MM.1S (cell line): ENCODE results near the gene EML6.

Experiments
- CTCF ChIP-seq: fragments of 300-600 bp; sonication (generic); IDR thresholded peaks from 2 replicates; pipeline ENCODE4 v1.5.1; 2016; ENCODE audit warnings: antibody characterized with exemption, low read length, mixed read lengths
- EZH2 ChIP-seq: fragments of 300-600 bp; sonication (generic); optimal IDR thresholded peaks from 2 replicates; pipeline ENCODE3; 2017; ENCODE audit warnings: low read depth, mild to moderate bottlenecking, antibody characterized with exemption, low read length, mixed read lengths
- EZH2phosphoT487 ChIP-seq: fragments of 300-600 bp; sonication (generic); IDR thresholded peaks from 2 replicates; pipeline ENCODE4 v1.6.1; 2018; ENCODE audit warnings: antibody characterized with exemption, low read length

GRCh38 chr2:54962511-54962910, 239.0 kb downstream of the EML6 start:
- TF ChIP-seq CTCF (no peak), EZH2phosphoT487 (no peak), EZH2 (no peak)
